Loucy (cell line): ENCODE data around the gene GBA3.

ENCODE experiments used
- H2AFZ ChIP-seq: fragments of 200-600 bp; sonication (generic); 2 replicates; pipeline ENCODE4 v1.6.0; 2016; ENCODE audit warnings: antibody characterized with exemption, mild to moderate bottlenecking, low read length, moderate library complexity
- H3F3A ChIP-seq: fragments of 200-600 bp; 2 replicates; pipeline ENCODE4 v1.6.0; 2016; ENCODE audit warnings: antibody characterized with exemption, low read depth, mild to moderate bottlenecking
- H3K27me3 ChIP-seq: fragments of 200-600 bp; sonication (generic); 2 replicates; pipeline ENCODE4 v1.6.1; 2014; ENCODE audit warnings: low read length, mild to moderate bottlenecking; ENCODE audit not compliant: insufficient read depth, poor library complexity, severe bottlenecking
- H3K36me3 ChIP-seq: fragments of 200-600 bp; sonication (generic); 2 replicates; pipeline ENCODE4 v1.6.1; 2016; ENCODE audit warnings: low read length; ENCODE audit not compliant: insufficient read depth
- H3K4me1 ChIP-seq: fragments of 200-600 bp; sonication (generic); 2 replicates; pipeline ENCODE4 v1.5.1; 2014; ENCODE audit warnings: low read length, mild to moderate bottlenecking; ENCODE audit not compliant: insufficient read depth, poor library complexity, severe bottlenecking
- H3K4me2 ChIP-seq: fragments of 200-600 bp; sonication (generic); 2 replicates; pipeline ENCODE4 v1.6.0; 2014; ENCODE audit warnings: antibody characterized with exemption, low read length, low read depth, mild to moderate bottlenecking; ENCODE audit not compliant: poor library complexity, severe bottlenecking
- H3K4me3 ChIP-seq: fragments of 200-600 bp; sonication (generic); 2 replicates; pipeline ENCODE4 v1.5.1; 2014; ENCODE audit warnings: low read length, mild to moderate bottlenecking, mixed read lengths; ENCODE audit not compliant: poor library complexity, severe bottlenecking
- H3K79me2 ChIP-seq: fragments of 200-600 bp; sonication (generic); 2 replicates; pipeline ENCODE4 v1.6.1; 2014; ENCODE audit warnings: low read length; ENCODE audit not compliant: insufficient read depth
- H3K9ac ChIP-seq: fragments of 200-600 bp; sonication (generic); 2 replicates; pipeline ENCODE4 v1.6.0; 2014; ENCODE audit warnings: mild to moderate bottlenecking, low read depth, low read length, moderate library complexity; ENCODE audit not compliant: poor library complexity, severe bottlenecking
- H3K9me2 ChIP-seq: fragments of 200-600 bp; sonication (generic); replicated peaks from 2 replicates; pipeline ENCODE4 v1.6.1; 2016; ENCODE audit warnings: low read depth, low read length, mixed read lengths
- H3K9me3 ChIP-seq: fragments of 200-600 bp; sonication (generic); 2 replicates; pipeline ENCODE4 v1.6.1; 2014; ENCODE audit warnings: mild to moderate bottlenecking, antibody characterized with exemption, low read length, low read depth; ENCODE audit not compliant: insufficient read depth
- H4K20me1 ChIP-seq: fragments of 200-600 bp; sonication (generic); 2 replicates; pipeline ENCODE4 v1.6.0; 2014; ENCODE audit warnings: antibody characterized with exemption, low read length, mild to moderate bottlenecking; ENCODE audit not compliant: insufficient read depth, poor library complexity, severe bottlenecking
- CTCF ChIP-seq: fragments of 200-600 bp; sonication (generic); conservative IDR thresholded peaks from 2 replicates; pipeline ENCODE4 v1.5.1; 2014; ENCODE audit warnings: mild to moderate bottlenecking, antibody characterized with exemption, low read length
- EZH2phosphoT487 ChIP-seq: fragments of 200-600 bp; IDR thresholded peaks from 2 replicates; pipeline ENCODE4 v1.6.1; 2018; ENCODE audit warnings: antibody characterized with exemption, mild to moderate bottlenecking, moderate library complexity, borderline replicate concordance

The GBA3 gene

GRCh38 chr4:22814906-22815305 is 122.2 kb downstream of the GBA3 start:
- H2AFZ ChIP-seq = no peak overlapping the region
- no peak overlapping the region for H3K4me2 ChIP-seq
- no peaks in the 10 kb centered on the region for H3F3A ChIP-seq
- no peaks in the 10 kb centered on the region for H4K20me1 ChIP-seq
- H3K9ac ChIP-seq = no peak overlapping the region
- no peaks in the 10 kb centered on the region for H3K27me3 ChIP-seq
- H3K4me3 ChIP-seq = no peak overlapping the region
- H3K4me1 ChIP-seq = no peaks in the 10 kb centered on the region
- no peaks in the 10 kb centered on the region for H3K79me2 ChIP-seq
- no peak for TF ChIP-seq EZH2phosphoT487
- TF ChIP-seq CTCF = no peak
- H3K9me3 ChIP-seq = no peaks in the 10 kb centered on the region
- no peaks in the 10 kb centered on the region for H3K36me3 ChIP-seq
- no peaks in the 10 kb centered on the region for H3K9me2 ChIP-seq

- TF ChIP-seq EZH2phosphoT487 (no peak), CTCF (no peak)
- Histone ChIP-seq H3K4me1 (no peaks in the 10 kb centered on the region), H4K20me1 (no peaks in the 10 kb centered on the region), H3F3A (no peaks in the 10 kb centered on the region), H3K79me2 (no peaks in the 10 kb centered on the region), H3K9me3 (no peaks in the 10 kb centered on the region), H3K4me3 (no peak overlapping the region), H2AFZ (no peak overlapping the region), H3K9me2 (no peaks in the 10 kb centered on the region), H3K27me3 (no peaks in the 10 kb centered on the region), H3K36me3 (no peaks in the 10 kb centered on the region), H3K9ac (no peak overlapping the region), H3K4me2 (no peak overlapping the region)
These were observed 131.4 kb downstream of the GBA3 start for GRCh38 chr4:22824091-22824490.

DNA sequence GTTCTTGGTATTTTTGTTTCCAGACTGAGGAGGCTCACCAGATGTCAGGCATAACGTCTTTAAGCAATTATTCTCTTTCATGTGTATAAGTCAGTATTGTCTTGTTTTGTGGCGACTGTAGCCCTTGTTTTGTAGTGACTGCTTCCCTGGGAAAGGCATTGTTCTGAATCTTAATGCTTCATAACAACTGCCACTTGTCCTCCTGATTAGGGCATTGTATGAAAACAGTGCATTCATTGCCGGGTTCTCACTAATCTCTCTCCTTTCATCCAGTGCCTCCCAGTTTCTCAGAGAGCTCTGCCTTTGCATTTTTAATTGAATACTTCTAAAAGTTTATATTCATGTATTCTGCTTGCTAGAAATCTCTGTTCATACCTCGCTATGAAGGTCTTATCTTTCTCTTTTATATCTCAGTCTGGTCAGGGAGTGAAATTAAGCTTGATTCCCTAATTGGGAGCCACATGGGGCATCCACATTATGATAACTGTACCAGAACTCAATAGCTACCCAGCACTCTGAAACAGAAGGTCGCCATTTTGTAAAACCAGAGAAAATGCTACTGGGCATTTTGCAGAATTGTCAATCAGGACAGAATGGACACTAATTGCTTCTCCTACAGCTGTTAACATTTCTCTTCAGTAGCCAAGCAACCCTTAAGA is 149.8 kb downstream of the GBA3 start:
- H3K36me3 ChIP-seq = no peaks in the 10 kb centered on the region
- no peaks in the 10 kb centered on the region for H3F3A ChIP-seq
- no peak overlapping the region for H3K4me2 ChIP-seq
- no peak overlapping the region for H3K9ac ChIP-seq
- TF ChIP-seq EZH2phosphoT487 (no peak), CTCF (no peak)
- no peaks in the 10 kb centered on the region for H3K9me3 ChIP-seq
- H3K79me2 ChIP-seq = no peaks in the 10 kb centered on the region
- H3K27me3 ChIP-seq = no peaks in the 10 kb centered on the region
- H4K20me1 ChIP-seq = no peaks in the 10 kb centered on the region
- no peaks in the 10 kb centered on the region for H3K4me1 ChIP-seq
- H2AFZ ChIP-seq = no peak overlapping the region
- H3K9me2 ChIP-seq = no peaks in the 10 kb centered on the region
- H3K4me3 ChIP-seq = no peak overlapping the region
